HG03439 (cell line): ENCODE data around the gene FGFRL1.

Source experiments
- ATAC-seq: cut with Tn5 transposase; IDR thresholded peaks from one replicate; pipeline ENCODE4 v1.9.1; 2021; ENCODE audit warnings: mild to moderate bottlenecking, moderate library complexity; ENCODE audit not compliant: unreplicated experiment

FGFRL1 gene

GRCh38 chr4:1021386-1022050, 10.1 kb downstream of the FGFRL1 start:
- peak; percentile 67 for ATAC-seq

DNA sequence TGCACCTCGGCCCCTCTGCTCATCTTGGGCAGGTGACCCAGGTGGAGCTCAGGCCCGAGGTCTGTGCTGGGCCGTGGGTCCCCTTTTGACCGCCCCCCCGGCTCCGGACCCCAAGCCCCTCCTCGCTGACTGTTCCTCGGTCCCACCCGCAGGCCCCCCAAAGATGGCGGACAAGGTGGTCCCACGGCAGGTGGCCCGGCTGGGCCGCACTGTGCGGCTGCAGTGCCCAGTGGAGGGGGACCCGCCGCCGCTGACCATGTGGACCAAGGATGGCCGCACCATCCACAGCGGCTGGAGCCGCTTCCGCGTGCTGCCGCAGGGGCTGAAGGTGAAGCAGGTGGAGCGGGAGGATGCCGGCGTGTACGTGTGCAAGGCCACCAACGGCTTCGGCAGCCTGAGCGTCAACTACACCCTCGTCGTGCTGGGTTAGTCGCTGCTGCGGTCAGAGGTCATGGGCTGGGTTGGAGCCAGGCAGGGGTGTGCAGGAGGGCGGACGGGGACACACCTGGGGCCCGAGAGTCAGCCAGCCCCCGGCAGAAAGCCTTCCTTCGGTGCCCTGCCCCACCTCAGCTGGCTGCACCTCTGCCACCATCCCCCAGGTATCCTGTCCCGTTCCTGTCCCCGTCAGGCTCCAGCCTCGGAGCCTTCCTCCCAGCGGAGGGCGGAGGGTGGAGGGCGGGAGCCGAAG, 10.8 kb downstream of the FGFRL1 start:
- ATAC-seq = no peak

GRCh38 chr4:1022739-1023066, 11.3 kb downstream of the FGFRL1 start:
- ATAC-seq = no peak

GRCh38 chr4:1023075-1023640, 11.7 kb downstream of the FGFRL1 start:
- no peak for ATAC-seq

DNA sequence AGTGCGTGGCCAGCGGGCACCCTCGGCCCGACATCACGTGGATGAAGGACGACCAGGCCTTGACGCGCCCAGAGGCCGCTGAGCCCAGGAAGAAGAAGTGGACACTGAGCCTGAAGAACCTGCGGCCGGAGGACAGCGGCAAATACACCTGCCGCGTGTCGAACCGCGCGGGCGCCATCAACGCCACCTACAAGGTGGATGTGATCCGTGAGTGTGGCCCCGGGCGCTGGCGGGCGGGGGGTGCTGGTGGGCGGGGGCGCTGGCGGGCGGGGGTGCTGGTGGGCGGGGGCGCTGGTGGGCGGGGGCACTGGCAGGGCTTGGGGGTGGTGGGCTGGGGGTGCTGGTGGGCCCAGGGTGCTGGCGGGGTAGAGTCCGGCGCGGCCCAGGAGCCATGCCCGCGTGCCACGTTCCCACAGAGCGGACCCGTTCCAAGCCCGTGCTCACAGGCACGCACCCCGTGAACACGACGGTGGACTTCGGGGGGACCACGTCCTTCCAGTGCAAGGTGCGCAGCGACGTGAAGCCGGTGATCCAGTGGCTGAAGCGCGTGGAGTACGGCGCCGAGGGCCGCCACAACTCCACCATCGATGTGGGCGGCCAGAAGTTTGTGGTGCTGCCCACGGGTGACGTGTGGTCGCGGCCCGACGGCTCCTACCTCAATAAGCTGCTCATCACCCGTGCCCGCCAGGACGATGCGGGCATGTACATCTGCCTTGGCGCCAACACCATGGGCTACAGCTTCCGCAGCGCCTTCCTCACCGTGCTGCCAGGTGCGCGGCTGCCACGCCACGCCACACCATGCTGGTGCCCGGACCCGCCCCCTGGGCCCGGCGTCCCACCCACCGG, 12.7 kb downstream of the FGFRL1 start:
- no peak for ATAC-seq

DNA sequence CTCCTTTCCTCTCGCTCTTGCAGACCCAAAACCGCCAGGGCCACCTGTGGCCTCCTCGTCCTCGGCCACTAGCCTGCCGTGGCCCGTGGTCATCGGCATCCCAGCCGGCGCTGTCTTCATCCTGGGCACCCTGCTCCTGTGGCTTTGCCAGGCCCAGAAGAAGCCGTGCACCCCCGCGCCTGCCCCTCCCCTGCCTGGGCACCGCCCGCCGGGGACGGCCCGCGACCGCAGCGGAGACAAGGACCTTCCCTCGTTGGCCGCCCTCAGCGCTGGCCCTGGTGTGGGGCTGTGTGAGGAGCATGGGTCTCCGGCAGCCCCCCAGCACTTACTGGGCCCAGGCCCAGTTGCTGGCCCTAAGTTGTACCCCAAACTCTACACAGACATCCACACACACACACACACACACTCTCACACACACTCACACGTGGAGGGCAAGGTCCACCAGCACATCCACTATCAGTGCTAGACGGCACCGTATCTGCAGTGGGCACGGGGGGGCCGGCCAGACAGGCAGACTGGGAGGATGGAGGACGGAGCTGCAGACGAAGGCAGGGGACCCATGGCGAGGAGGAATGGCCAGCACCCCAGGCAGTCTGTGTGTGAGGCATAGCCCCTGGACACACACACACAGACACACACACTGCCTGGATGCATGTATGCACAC, 13.6 kb downstream of the FGFRL1 start:
- no peak for ATAC-seq

- ATAC-seq = peak; percentile 53
Observed at GRCh38 chr4:1026115-1026514, 14.7 kb downstream of the FGFRL1 start.

- ATAC-seq = no peak
Observed at GRCh38 chr4:1027219-1027914, 15.9 kb downstream of the FGFRL1 start.

GRCh38 chr4:1027915-1028238, 16.5 kb downstream of the FGFRL1 start:
- no peak for ATAC-seq

- no peak for ATAC-seq
Observed at GRCh38 chr4:1028574-1029220, 17.3 kb downstream of the FGFRL1 start.

GRCh38 chr4:1029529-1029928, 18.1 kb downstream of the FGFRL1 start:
- ATAC-seq = no peak

- ATAC-seq = no peak
Observed at GRCh38 chr4:1030031-1030430, 18.6 kb downstream of the FGFRL1 start.

DNA sequence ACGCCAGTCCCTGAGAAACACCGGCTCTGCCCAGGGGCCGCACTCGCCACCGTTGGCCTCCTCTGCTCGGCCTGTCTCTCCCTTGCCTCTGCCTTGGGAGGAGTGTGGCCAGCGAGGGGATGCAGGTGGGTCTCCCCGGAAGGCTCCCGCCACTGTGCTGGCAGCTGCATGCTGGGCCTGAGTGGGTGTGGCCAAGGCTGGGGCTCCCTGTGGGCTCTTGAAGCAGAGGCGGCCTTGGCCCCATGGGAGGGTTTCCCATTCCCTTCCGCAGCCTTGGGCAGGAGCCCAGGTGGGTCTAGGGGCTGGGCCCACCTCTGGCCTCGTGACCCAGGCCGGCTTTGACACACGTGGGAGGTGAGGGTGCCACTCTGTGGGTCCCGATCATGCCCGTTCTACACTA, 19.1 kb downstream of the FGFRL1 start:
- no peak for ATAC-seq

DNA sequence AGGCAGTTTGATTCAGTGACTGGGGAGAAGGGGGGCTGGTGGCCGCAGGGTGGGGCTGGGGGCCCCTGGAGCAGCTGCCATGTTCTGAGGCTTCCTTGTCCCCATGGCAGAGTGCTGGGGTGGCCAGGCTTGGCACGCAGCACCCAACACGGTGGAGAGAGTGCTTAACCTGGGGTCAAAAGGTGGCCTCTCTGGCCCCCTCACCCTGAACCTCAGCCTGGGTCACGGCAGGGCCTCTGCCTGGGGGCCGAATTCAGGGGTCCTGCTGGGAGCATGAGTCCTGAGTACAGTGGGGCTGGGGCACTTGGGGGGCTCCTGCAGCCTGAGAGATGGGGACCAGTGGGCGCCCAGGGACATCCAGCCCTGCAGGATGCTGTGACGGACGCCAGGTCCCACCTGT, 19.9 kb downstream of the FGFRL1 start:
- ATAC-seq = no peak

DNA sequence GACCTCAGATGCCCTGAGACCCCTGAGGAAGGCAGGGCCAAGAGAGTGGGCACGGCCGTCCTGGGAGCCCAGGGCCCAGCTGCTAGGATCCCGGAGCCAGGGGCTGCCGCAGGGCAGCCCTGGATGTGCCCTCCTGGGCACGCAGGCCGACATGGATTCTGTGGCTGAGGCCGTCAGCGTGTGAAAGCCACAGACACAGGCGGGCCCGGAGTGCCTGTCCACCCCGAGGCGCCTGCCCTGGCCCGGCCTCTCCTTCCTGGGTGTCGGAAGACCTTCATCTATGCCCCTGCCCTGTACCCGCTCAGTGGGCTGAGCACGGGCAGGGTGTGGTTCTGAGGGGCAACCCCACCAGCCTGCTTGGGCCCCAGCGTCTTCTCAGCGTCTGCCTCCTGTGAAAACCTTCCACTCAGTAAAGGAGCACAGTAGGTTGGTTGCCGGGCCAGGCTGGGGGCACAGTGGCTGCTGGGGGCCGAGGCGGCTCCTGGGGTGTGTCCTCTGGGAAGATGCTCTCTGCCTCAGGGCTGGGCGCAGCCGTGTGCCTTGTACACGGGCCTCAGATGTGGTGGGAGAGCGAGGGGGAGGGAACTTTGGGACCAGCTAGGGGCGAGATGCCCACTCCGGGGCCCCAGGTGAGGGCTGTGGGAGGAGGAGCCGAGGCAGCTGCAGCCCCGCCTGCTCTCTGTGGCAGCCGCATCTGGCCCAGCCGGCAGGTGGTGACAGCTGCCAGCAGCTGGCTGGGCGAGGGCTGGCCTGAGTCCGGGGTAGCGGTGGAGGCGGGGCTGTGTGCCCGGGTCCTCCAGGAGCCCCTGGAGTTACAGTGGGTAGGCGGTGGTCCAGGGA, 20.8 kb downstream of the FGFRL1 start:
- no peak for ATAC-seq

DNA sequence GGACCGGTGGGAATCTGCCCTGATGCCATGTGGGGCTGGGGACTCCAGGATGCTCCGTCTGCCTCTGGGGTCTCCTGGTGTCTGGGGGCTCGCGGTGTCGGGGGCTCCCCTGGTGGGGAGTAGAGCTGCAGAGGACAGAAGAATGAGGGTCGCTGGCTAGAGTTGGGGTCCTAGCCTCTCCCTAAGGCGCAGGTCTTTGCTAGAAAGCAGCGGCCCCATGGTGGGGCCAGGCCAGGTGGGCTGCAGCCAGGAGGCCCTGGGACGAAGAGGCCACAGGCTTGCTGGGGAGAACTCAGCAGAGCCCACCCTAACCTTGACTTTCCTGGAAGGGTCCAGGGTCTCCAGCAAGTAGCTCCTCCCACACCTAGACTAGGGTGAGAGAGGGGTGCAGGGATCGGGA, 21.4 kb downstream of the FGFRL1 start:
- no peak for ATAC-seq

DNA sequence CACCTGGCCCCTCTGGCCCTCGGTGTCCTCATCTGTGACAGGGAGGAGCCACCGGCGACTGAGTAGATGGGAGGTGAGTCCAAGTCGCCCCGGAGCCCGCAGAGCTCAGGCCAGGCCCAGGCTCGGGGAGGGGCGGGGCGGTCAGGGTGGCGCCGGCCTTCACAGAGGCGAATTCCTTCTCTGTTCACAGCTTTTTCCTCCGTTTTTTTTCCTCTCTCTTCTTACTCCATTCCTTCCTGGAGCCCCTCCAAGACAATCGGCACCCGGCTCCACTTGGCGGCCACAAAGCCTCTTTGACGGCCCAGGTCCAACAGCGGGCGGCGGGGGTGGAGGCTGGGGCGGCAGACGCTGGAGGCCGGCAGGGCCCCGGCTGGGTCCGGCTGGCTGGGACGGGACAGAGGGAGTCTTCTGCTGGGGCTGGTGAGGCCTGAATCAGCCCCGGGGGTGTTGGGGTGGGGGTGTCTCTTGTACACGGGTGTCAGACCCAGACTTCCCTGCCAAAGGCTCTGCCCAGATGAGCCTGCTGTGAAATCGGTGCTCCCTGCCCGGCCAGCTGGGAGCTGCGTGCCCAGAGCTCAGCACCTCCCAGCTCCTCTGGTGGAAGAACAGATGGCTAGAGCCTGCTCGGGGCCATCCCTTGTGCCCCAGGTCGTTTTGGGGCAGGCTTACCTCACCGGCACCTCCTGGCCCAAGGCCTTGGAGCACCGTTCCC, 22.6 kb downstream of the FGFRL1 start:
- ATAC-seq = no peak

GRCh38 chr4:1035510-1035909, 24.1 kb downstream of the FGFRL1 start:
- no peak for ATAC-seq

GRCh38 chr4:1036095-1036494, 24.7 kb downstream of the FGFRL1 start:
- ATAC-seq = no peak
